Transverse colon (tissue), 4 donors: ENCODE results near the gene BIRC7. TPM values are rescaled to one million over a fixed set of nuclear protein-coding genes. Genes with fewer than 3 reads are reported as not detected.

ENCODE experiments used
- DNase-seq: peaks from one replicate; pipeline ENCODE4 v3.0.0-alpha.2; 2019
- H3K27ac ChIP-seq, 4 donors: fragments of 200-600 bp; sonication (generic); 2 replicates each; pipeline ENCODE4 v1.5.1; 2016 to 2018; ENCODE audit warnings: inconsistent platforms in 4 of 4
- H3K27me3 ChIP-seq: fragments of 200-600 bp; sonication (generic); 2 replicates; pipeline ENCODE4 v1.5.1; 2017; ENCODE audit warnings: inconsistent platforms
- H3K36me3 ChIP-seq, 4 donors: fragments of 200-600 bp; sonication (generic); 2 replicates each; pipeline ENCODE4 v1.5.1; 2017 to 2019; ENCODE audit warnings: inconsistent platforms in 4 of 4
- H3K4me1 ChIP-seq, 4 donors: fragments of 200-600 bp; sonication (generic); 2 replicates each; pipeline ENCODE4 v1.5.1; 2017 to 2020; ENCODE audit warnings: inconsistent platforms in 4 of 4
- H3K4me3 ChIP-seq, 4 donors: fragments of 200-600 bp; sonication (generic); 1 replicate in 1 of 4; 2 replicates in 3 of 4; pipeline versions ENCODE4 v1.5.1 to v1.6.1; 2017 to 2019; ENCODE audit warnings: inconsistent platforms in 4 of 4
- H3K9me3 ChIP-seq, 2 donors: fragments of 200-600 bp; sonication (generic); 2 replicates each; pipeline ENCODE4 v1.5.1; 2017 to 2019; ENCODE audit warnings: inconsistent platforms in 2 of 2
- EP300 ChIP-seq: sonication (generic); formaldehyde crosslinking; IDR thresholded peaks from one replicate; pipeline ENCODE4 v1.6.1; 2017; ENCODE audit warnings: antibody characterized with exemption, low read depth
- POLR2A ChIP-seq: fragments of 450-650 bp; IDR thresholded peaks from one replicate; pipeline ENCODE4 v1.6.1; 2016; ENCODE audit warnings: antibody characterized with exemption, mild to moderate bottlenecking, moderate library complexity
- POLR2AphosphoS5 ChIP-seq, 3 donors: sonication (generic); formaldehyde crosslinking; IDR thresholded peaks; one replicate each; pipeline ENCODE4 v1.6.1; 2016; ENCODE audit warnings: antibody characterized with exemption in 3 of 3
- WGBS, 2 donors: methylation state at CpG; one replicate each; pipeline ENCODE4 v1.1.5; 2018; ENCODE audit warnings: low coverage in 1 of 2; 5-methylcytosine and 5-hydroxymethylcytosine counted together
- in situ Hi-C, 4 donors: fragments of 200-750 bp; cut with MboI; loops; one replicate each; pipeline versions ENCODE4 v1.15.0 to v1.15.1; 2017; ENCODE audit warnings: low sequenced_read_pairs in 3 of 4, low pct_ligation_motif_present in 1 of 4, low pct_unique_long_range_greater_than_20kb in 1 of 4
- intact Hi-C: fragments of 100-400 bp; cut with DNase I; formaldehyde crosslinking; loops from one replicate; pipeline ENCODE4 v1.15.1; 2023; ENCODE audit warnings: low total_unique reads
- total RNA-seq, 4 donors: library from RNA; depleted of rRNA; stranded (reverse); fragments of >200 nt; gene quantifications; one replicate each; pipeline ENCODE4 v1.1.0, GENCODE V29; 2016
- TF ChIP-seq, protein P1 (sequence below), 5 experiments: fragments of 200-600 bp in 3 of 5; fragments of 450-650 bp in 2 of 5; sonication (generic) in 3 of 5; IDR thresholded peaks; 1 replicate in 2 of 5; 2 replicates in 3 of 5; pipeline ENCODE4 v1.5.1; 2016 to 2017; ENCODE audit warnings: antibody characterized with exemption in 5 of 5, inconsistent platforms in 3 of 5, mild to moderate bottlenecking in 2 of 5, moderate library complexity in 1 of 5

The BIRC7 gene
- total RNA-seq, 4 donors from 2014 or later: 1.6 to 12.7 TPM; not detected in 2

DNA sequence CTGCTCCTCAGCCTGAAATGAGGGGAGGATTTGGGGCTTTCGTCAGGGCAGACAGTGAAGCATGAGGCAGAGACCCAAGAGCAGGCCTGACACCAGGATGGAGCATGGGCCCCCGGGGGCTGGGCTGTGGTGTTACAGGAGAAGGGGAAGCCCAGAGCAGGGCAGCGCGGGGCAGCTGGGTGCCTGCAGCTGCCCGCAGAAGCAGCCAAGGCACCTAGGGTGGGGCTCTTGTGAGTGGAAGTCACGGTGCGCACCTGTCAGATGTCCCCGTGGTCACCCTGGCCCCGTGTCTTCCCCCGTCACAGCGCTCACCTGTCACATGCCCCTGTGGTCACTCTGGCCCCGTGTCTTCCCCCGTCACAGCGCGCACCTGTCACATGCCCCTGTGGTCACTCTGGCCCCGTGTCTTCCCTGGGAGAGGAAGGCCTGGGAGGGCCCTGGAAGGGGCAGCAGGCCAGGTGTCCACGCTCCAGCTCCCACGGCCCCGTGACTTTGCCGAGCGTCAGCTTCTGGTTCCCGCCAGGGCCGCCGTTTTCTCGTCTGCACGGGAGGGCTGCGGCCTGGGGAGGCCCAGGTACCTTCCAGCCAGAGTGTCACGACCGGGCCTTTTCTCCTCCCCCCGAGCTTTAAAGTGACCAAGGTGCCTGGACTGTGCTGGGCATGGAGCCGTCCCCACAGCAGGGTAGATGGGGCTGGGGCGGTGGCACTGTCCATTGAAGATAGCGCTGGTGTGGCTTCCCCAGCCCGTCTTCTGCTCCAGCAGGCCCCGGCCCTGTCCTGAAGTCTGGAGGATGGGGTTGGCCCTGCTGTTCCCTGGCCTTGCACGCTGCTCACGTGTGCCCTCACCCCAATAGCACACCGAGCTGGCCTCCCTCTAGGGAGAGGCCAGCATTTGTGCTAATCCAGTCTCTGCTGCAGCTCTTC lies 46.3 kb downstream of the BIRC7 start:
- peaks cover 0 to 26% (median 13%) of the 10 kb centered on the region in 4 donors for H3K36me3 ChIP-seq

DNA sequence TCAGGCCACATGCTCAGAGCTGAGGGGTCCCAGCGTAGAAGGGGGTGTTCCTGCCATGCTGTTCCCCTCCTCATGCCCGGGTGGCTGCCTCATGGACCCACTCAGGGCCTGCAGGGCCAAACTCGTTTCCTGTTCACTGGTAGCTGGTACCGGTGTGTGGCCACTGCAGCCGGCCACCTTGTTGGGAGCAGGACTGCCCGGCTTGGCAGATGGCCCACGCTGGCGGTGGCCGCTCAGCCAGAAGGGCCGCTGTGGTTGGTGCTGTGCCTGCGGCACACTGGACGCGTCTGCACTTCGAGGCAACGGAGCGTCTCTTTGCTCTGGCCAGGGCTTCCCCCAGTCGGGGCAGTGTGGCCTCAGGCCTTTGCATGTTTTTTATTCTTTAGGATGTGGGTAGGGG lies 47.2 kb downstream of the BIRC7 start:
- no peaks in the 10 kb centered on the region for H3K4me1 ChIP-seq
- in situ Hi-C loops (no loop called here), intact Hi-C loops (no loop called here)
- WGBS, 2 donors: 82% methylated on average over 17 of the region's 17 CpGs; no CpG with 5 or more reads in 1 of the 2 donors
- H3K27ac ChIP-seq: no peak overlapping the region
- peaks cover 0 to 26% (median 10%) of the 10 kb centered on the region in 4 donors for H3K36me3 ChIP-seq
- H3K9me3 ChIP-seq: no peaks in the 10 kb centered on the region
- H3K27me3 ChIP-seq: no peaks in the 10 kb centered on the region
- DNase-seq: no peak
- H3K4me3 ChIP-seq: no peak overlapping the region
- no peak for TF ChIP-seq EP300

More for the DNA sequence above, 46.3 kb downstream of the BIRC7 start:
- TF ChIP-seq, protein P1, sequence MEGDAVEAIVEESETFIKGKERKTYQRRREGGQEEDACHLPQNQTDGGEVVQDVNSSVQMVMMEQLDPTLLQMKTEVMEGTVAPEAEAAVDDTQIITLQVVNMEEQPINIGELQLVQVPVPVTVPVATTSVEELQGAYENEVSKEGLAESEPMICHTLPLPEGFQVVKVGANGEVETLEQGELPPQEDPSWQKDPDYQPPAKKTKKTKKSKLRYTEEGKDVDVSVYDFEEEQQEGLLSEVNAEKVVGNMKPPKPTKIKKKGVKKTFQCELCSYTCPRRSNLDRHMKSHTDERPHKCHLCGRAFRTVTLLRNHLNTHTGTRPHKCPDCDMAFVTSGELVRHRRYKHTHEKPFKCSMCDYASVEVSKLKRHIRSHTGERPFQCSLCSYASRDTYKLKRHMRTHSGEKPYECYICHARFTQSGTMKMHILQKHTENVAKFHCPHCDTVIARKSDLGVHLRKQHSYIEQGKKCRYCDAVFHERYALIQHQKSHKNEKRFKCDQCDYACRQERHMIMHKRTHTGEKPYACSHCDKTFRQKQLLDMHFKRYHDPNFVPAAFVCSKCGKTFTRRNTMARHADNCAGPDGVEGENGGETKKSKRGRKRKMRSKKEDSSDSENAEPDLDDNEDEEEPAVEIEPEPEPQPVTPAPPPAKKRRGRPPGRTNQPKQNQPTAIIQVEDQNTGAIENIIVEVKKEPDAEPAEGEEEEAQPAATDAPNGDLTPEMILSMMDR (IDR thresholded peaks at IDR 0.05): no peak
- TF ChIP-seq POLR2A (no peak), POLR2AphosphoS5 (IDR thresholded peaks at IDR 0.05) (no peak), EP300 (no peak)
- no peak for DNase-seq
- WGBS, 2 donors: 89% methylated on average over 36 of the region's 38 CpGs; no CpG with 5 or more reads in 1 of the 2 donors
- H3K27me3 ChIP-seq: no peaks in the 10 kb centered on the region
- no peaks in the 10 kb centered on the region for H3K9me3 ChIP-seq
- no peaks in the 10 kb centered on the region for H3K4me1 ChIP-seq
- in situ Hi-C loops: no loop called here
- no peak overlapping the region for H3K4me3 ChIP-seq
- intact Hi-C loops: no loop called here
- H3K27ac ChIP-seq: no peak overlapping the region

DNA sequence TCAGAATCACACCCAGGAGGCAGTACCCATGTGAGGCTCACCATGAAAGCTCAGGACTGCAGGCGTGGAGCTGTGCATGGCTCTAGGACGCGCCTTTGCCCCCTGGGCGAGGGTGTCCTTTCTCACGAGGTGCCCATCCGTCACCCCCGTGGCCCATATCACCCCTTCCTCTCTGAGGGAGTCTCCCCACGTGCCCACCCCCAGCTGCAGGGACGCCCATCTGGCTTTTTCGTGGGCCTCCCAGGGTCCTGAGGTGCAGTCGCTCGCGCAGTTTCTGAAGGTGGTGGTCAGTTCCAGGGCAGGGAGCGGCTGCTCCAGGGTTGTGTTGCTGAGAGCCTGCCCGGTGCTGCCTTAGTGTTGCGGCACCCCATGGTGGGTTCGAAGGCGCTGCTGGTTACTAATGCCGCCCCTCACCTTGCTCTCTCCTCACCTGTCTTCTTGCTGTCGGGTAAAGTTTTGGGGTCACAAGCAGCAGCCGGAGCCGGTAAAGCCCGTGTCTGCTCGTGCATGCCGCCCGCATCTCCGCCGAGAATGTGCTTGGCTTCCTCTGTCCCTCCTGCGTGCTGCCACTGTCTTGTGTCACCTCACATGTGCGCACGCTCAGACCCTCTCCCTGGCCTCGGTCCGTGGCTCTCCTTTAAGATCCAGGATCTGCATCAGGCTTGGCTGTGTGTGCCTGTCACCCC lies 47.8 kb downstream of the BIRC7 start:
- Histone ChIP-seq H3K4me1 (no peaks in the 10 kb centered on the region), H3K4me3 (no peak overlapping the region), H3K27ac (no peak overlapping the region), H3K36me3 (peaks cover 0 to 26% (median 10%) of the 10 kb centered on the region in 4 donors), H3K9me3 (no peaks in the 10 kb centered on the region), H3K27me3 (no peaks in the 10 kb centered on the region)
- TF ChIP-seq EP300 (no peak), POLR2AphosphoS5 (IDR thresholded peaks at IDR 0.05) (no peak), POLR2A (no peak)
- TF ChIP-seq, protein P1 (IDR thresholded peaks at IDR 0.05): no peak
- in situ Hi-C loops (no loop called here), intact Hi-C loops (no loop called here)
- DNase-seq: no peak
- WGBS, 2 donors: 93% methylated on average over 33 of the region's 33 CpGs; no CpG with 5 or more reads in 1 of the 2 donors

DNA sequence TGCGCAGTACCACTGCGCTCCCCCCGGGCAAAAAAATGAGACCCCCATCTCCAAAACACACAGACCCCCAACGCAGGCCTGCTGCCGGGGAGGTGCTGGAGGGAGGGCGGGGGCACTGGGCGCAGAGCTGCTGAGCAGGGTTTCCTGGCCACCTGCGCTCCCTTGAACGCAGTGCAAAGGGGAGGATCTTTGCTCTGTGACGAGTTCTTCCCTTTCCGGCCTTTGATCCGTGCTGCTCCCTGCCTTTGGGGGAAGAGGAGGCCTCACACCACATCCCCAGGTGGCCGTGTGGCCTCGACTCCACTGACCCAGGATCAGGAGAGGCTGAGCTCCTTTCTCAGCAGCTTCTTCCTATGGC lies 48.4 kb downstream of the BIRC7 start:
- no peak for DNase-seq
- peaks cover 0 to 20% (median 9%) of the 10 kb centered on the region in 4 donors for H3K36me3 ChIP-seq
- H3K9me3 ChIP-seq: no peaks in the 10 kb centered on the region
- in situ Hi-C loops: no loop called here
- no peaks in the 10 kb centered on the region for H3K27me3 ChIP-seq
- no peak overlapping the region for H3K27ac ChIP-seq
- H3K4me1 ChIP-seq: no peaks in the 10 kb centered on the region
- intact Hi-C loops: no loop called here
- TF ChIP-seq, protein P1 (IDR thresholded peaks at IDR 0.05): no peak
- 70% methylated on average over 14 of the region's 14 CpGs; no CpG with 5 or more reads in 1 of the 2 donors for WGBS, 2 donors
- H3K4me3 ChIP-seq: no peak overlapping the region
